Endothelial cell of umbilical vein (primary cell): ENCODE measurements around the gene GNAQ. TPM values are rescaled to one million over a fixed set of nuclear protein-coding genes. Genes with fewer than 3 reads are reported as not detected.

ENCODE experiments used
- BruUV-seq: library from RNA; stranded (reverse); fragments of 400-500 nt; replicated peaks from 2 replicates; lab custom pipeline; 2021; lab: Mats Ljungman, UMichigan
- CTCF ChIA-PET: fragments of 300-600, 350-600 bp; sonication (Branson Sonifier 250); formaldehyde crosslinking; loops from one replicate; lab custom pipeline; 2021; ENCODE audit warnings: antibody characterized with exemption, inconsistent platforms; lab: Charles Lee
- POLR2A ChIA-PET: fragments of 300-600, 350-600 bp; sonication (Branson Sonifier 250); formaldehyde crosslinking; loops from one replicate; lab custom pipeline; 2021; ENCODE audit warnings: antibody characterized with exemption, inconsistent platforms; lab: Charles Lee
- DNase-seq: peaks from one replicate; pipeline ENCODE4 v3.0.0-alpha.2; 2011; ENCODE audit warnings: low read depth, low spot score
- FAIRE-seq: peaks from 2 replicates; lab custom pipeline; 2011; peaks lifted over from hg19 to GRCh38; lab: Jason Lieb, UNC
- H2AFZ ChIP-seq: 2 replicates; pipeline ENCODE4 v1.6.0; 2012; ENCODE audit warnings: low read depth, low read length, control low read depth, inconsistent platforms
- H3K27ac ChIP-seq: 2 replicates; pipeline ENCODE4 v1.5.1; 2011; ENCODE audit warnings: low read depth, mild to moderate bottlenecking, control low read depth, low read length, moderate library complexity; ENCODE audit not compliant: insufficient read depth
- H3K27me3 ChIP-seq, 2 experiments: 2 replicates each; pipeline versions ENCODE4 v1.6.0 to v1.6.1; 2011; ENCODE audit warnings: low read length in 2 of 2, mixed read lengths in 1 of 2; ENCODE audit not compliant: control insufficient read depth in 2 of 2, insufficient read depth in 2 of 2
- H3K36me3 ChIP-seq, 2 experiments: 2 replicates in 1 of 2; 3 replicates in 1 of 2; pipeline ENCODE4 v1.5.1; 2011; ENCODE audit warnings: low read length in 2 of 2, mild to moderate bottlenecking in 1 of 2, moderate library complexity in 1 of 2; ENCODE audit not compliant: control insufficient read depth in 2 of 2, insufficient read depth in 2 of 2; ENCODE audit errors: extremely low read depth in 1 of 2
- H3K4me1 ChIP-seq: 3 replicates; pipeline ENCODE4 v1.5.1; 2011; ENCODE audit warnings: mild to moderate bottlenecking, low read length; ENCODE audit not compliant: control insufficient read depth, insufficient read depth; ENCODE audit errors: extremely low read depth
- H3K4me2 ChIP-seq: 2 replicates; pipeline ENCODE4 v1.6.1; 2011; ENCODE audit warnings: low read length, control low read depth, mixed read lengths; ENCODE audit not compliant: insufficient read depth
- H3K4me3 ChIP-seq, 3 experiments: fragments of 200-600 bp in 1 of 3; sonication (generic), shearing (Covaris generic) in 1 of 3; replicated peaks in 1 of 3; 2 replicates each; pipeline ENCODE4 v1.5.1; 2011 to 2016; ENCODE audit warnings: control low read depth in 3 of 3, low read length in 3 of 3, mild to moderate bottlenecking in 2 of 3, inconsistent platforms in 1 of 3, low read depth in 1 of 3, moderate library complexity in 1 of 3; ENCODE audit not compliant: insufficient read depth in 1 of 3
- H3K79me2 ChIP-seq: 2 replicates; pipeline ENCODE4 v1.6.0; 2012; ENCODE audit warnings: low read length, inconsistent platforms; ENCODE audit not compliant: control insufficient read depth, insufficient read depth
- H3K9ac ChIP-seq: replicated peaks from 2 replicates; pipeline ENCODE3; 2011; ENCODE audit warnings: low read length, control low read depth; ENCODE audit not compliant: insufficient read depth; ENCODE audit errors: extremely low read depth
- H3K9me1 ChIP-seq: replicated peaks from 3 replicates; pipeline ENCODE4 v1.6.0; 2011; ENCODE audit warnings: mild to moderate bottlenecking, low read length; ENCODE audit not compliant: control insufficient read depth, insufficient read depth; ENCODE audit errors: extremely low read depth
- H3K9me3 ChIP-seq: replicated peaks from 2 replicates; pipeline ENCODE4 v1.5.1; 2012; ENCODE audit warnings: low read length, inconsistent platforms; ENCODE audit not compliant: control insufficient read depth, insufficient read depth
- H4K20me1 ChIP-seq: replicated peaks from 2 replicates; pipeline ENCODE3; 2011; ENCODE audit warnings: mild to moderate bottlenecking, low read length; ENCODE audit not compliant: control insufficient read depth, insufficient read depth; ENCODE audit errors: extremely low read depth
- CTCF ChIP-seq, 2 donors: IDR thresholded peaks; 1 replicate in 1 of 2; 2 replicates in 1 of 2; pipeline ENCODE4 v1.5.1; 2011; ENCODE audit warnings: low read length in 2 of 2, mild to moderate bottlenecking in 2 of 2, moderate library complexity in 2 of 2, control low read depth in 1 of 2, inconsistent platforms in 1 of 2, low read depth in 1 of 2; ENCODE audit not compliant: insufficient read depth in 1 of 2; ENCODE audit errors: extremely low read depth in 1 of 2
- EZH2 ChIP-seq: IDR thresholded peaks from 2 replicates; pipeline ENCODE4 v1.6.1; 2012; ENCODE audit warnings: borderline replicate concordance, low read depth, mild to moderate bottlenecking, moderate library complexity, low read length, inconsistent platforms; ENCODE audit not compliant: severe bottlenecking
- FOS ChIP-seq: IDR thresholded peaks from 2 replicates; pipeline ENCODE4 v1.6.1; 2011; ENCODE audit warnings: mild to moderate bottlenecking, low read length, moderate library complexity, borderline replicate concordance; ENCODE audit not compliant: insufficient read depth
- GATA2 ChIP-seq: IDR thresholded peaks from 2 replicates; pipeline ENCODE4 v1.7.0; 2011; ENCODE audit warnings: low read depth, mild to moderate bottlenecking, moderate library complexity, mixed read lengths, low read length; ENCODE audit not compliant: insufficient read length, insufficient read depth
- JUN ChIP-seq: IDR thresholded peaks from 2 replicates; pipeline ENCODE4 v1.6.1; 2011; ENCODE audit warnings: borderline replicate concordance, low read depth; ENCODE audit not compliant: insufficient read length, insufficient read depth
- MAX ChIP-seq: IDR thresholded peaks from 2 replicates; pipeline ENCODE4 v1.6.1; 2011; ENCODE audit not compliant: insufficient read depth, insufficient read length
- MYC ChIP-seq: IDR thresholded peaks from one replicate; pipeline ENCODE4 v1.6.1; 2011; ENCODE audit warnings: mild to moderate bottlenecking, low read depth, low read length
- POLR2A ChIP-seq: IDR thresholded peaks from 2 replicates; pipeline ENCODE4 v1.6.1; 2012; ENCODE audit warnings: low read depth, mild to moderate bottlenecking, control low read depth, low read length
- POLR2AphosphoS5 ChIP-seq: IDR thresholded peaks from 2 replicates; pipeline ENCODE4 v1.6.1; 2012; ENCODE audit warnings: low read depth, mild to moderate bottlenecking, control low read depth, low read length, moderate library complexity; ENCODE audit not compliant: insufficient read depth
- dilution Hi-C: fragments of 300-500 bp; cut with MboI; formaldehyde crosslinking; loops from one replicate; pipeline ENCODE4 v1.15.0; 2019; ENCODE audit warnings: low sequenced_read_pairs; ENCODE audit not compliant: extremely low pct_ligation_motif_present
- intact Hi-C: fragments of 100-400 bp; cut with micrococcal nuclease; formaldehyde crosslinking; loops from one replicate; pipeline ENCODE4 v1.10.0; 2022
- polyA plus RNA-seq, 4 experiments: library from polyadenylated mRNA; depleted of rRNA in 3 of 4; stranded (reverse) in 3 of 4; unstranded in 1 of 4; fragments of >200 nt; gene quantifications; 2 replicates each; pipeline versions ENCODE4 v1.2.1 to v1.2.3, GENCODE V29; 2011 to 2012; ENCODE audit warnings: missing spikeins in 1 of 4
- total RNA-seq: library from RNA; stranded (reverse); gene quantifications from 2 replicates; pipeline ENCODE4 v1.2.3, GENCODE V29; 2021

GNAQ gene
- total and polyA plus RNA-seq, 2 donors (not counting 3 experiments of a cell fraction or from before 2014, with no cell fraction given): 26.1 to 67.3 TPM

GRCh38 chr9:78006734-78007133, 24.9 kb downstream of the GNAQ start:
- Histone ChIP-seq H3K27ac (no peak overlapping the region), H3K9ac (no peak overlapping the region), H3K4me1 (peaks cover 38% of the 10 kb centered on the region), H3K79me2 (peaks cover 89% of the 10 kb centered on the region), H2AFZ (no peak overlapping the region), H3K9me3 (no peaks in the 10 kb centered on the region), H3K4me3 (no peak overlapping the region), H4K20me1 (peaks cover 8% of the 10 kb centered on the region), H3K27me3 (no peaks in the 10 kb centered on the region), H3K4me2 (no peak overlapping the region), H3K36me3 (no peaks in the 10 kb centered on the region), H3K9me1 (no peaks in the 10 kb centered on the region)
- dilution Hi-C loops (no loop called here), intact Hi-C loops (no loop called here)
- FAIRE-seq: no peak
- ChIA-PET POLR2A (no interaction called here), CTCF (interaction anchor here (1.0 to 1.2 kb wide), 2 partner anchors 28 to 30 kb away, joined by 3 to 4 read pairs; no protein-coding TSS in a partner anchor)
- no TSS peak for BruUV-seq
- TF ChIP-seq POLR2AphosphoS5 (no peak), POLR2A (no peak), GATA2 (no peak), MAX (no peak), CTCF (IDR thresholded peaks at IDR 0.05; ENCODE audit: extremely low read depth in 1 of 2, insufficient read depth in 1 of 2, low read depth in 1 of 2, low read length in 2 of 2) (no peak), FOS (no peak), JUN (no peak), EZH2 (no peak), MYC (no peak)
- DNase-seq: no peak
